Stomach (tissue), 9 donors: ENCODE data around the gene AFAP1L1. TPM values are rescaled to one million over a fixed set of nuclear protein-coding genes. Genes with fewer than 3 reads are reported as not detected.

ENCODE experiments used
- DNase-seq, 2 donors: peaks; one replicate each; pipeline versions ENCODE4 v3.0.0 to v3.0.0-alpha.2; 2013 to 2019
- H3K27ac ChIP-seq, 5 donors: fragments of 200-600 bp in 4 of 5; sonication (generic) in 4 of 5; one replicate each; pipeline ENCODE4 v1.5.1; 2013 to 2019; ENCODE audit warnings: mild to moderate bottlenecking in 1 of 5, moderate library complexity in 1 of 5
- H3K27me3 ChIP-seq, 3 donors: fragments of 200-600 bp; sonication (generic); one replicate each; pipeline ENCODE4 v1.5.1; 2017 to 2019; ENCODE audit warnings: mixed run types in 1 of 3
- H3K36me3 ChIP-seq, 4 donors: fragments of 200-600 bp; sonication (generic); 1 replicate in 3 of 4; 2 replicates in 1 of 4; pipeline ENCODE4 v1.5.1; 2016 to 2019
- H3K4me1 ChIP-seq, 4 donors: fragments of 200-600 bp; sonication (generic); one replicate each; pipeline ENCODE4 v1.5.1; 2016 to 2019
- H3K4me3 ChIP-seq, 4 donors: fragments of 200-600 bp; sonication (generic) in 3 of 4; one replicate each; pipeline ENCODE4 v1.5.1; 2016 to 2019; ENCODE audit warnings: mild to moderate bottlenecking in 1 of 4
- H3K9me3 ChIP-seq, 4 donors: fragments of 200-600 bp; sonication (generic); one replicate each; pipeline ENCODE4 v1.5.1; 2016 to 2019
- CTCF ChIP-seq, 7 experiments: fragments of 450-650 bp in 4 of 7; fragments of 200-600 bp in 3 of 7; sonication (generic) in 3 of 7; IDR thresholded peaks; one replicate each; pipeline ENCODE4 v1.5.1; 2016 to 2019; ENCODE audit warnings: antibody characterized with exemption in 7 of 7, control low read depth in 2 of 7, mild to moderate bottlenecking in 1 of 7
- EP300 ChIP-seq: sonication (generic); formaldehyde crosslinking; IDR thresholded peaks from one replicate; pipeline ENCODE4 v1.6.1; 2017; ENCODE audit warnings: antibody characterized with exemption
- POLR2A ChIP-seq, 4 donors: fragments of 450-650 bp; IDR thresholded peaks; one replicate each; pipeline ENCODE4 v1.6.1; 2016; ENCODE audit warnings: antibody characterized with exemption in 4 of 4, control low read depth in 2 of 4, mild to moderate bottlenecking in 1 of 4, moderate library complexity in 1 of 4
- POLR2AphosphoS5 ChIP-seq, 3 donors: sonication (generic); formaldehyde crosslinking; IDR thresholded peaks; one replicate each; pipeline ENCODE4 v1.6.1; 2016; ENCODE audit warnings: antibody characterized with exemption in 3 of 3
- WGBS, 5 donors: extraction: QIAGEN DNeasy Blood & Tissue Kit in 3 of 5; methylation state at CpG; one replicate each; pipeline versions ENCODE4 v1.1.5 to v1.1.7; 2013 to 2018; 5-methylcytosine and 5-hydroxymethylcytosine counted together
- intact Hi-C: fragments of 100-400 bp; cut with DNase I; formaldehyde crosslinking; loops from one replicate; pipeline ENCODE4 v1.15.1; 2023; ENCODE audit warnings: low total_unique reads
- polyA plus RNA-seq, 3 donors: library from polyadenylated mRNA; stranded (reverse); fragments of 200-250 nt; gene quantifications; one replicate each; pipeline ENCODE4 v1.2.3, GENCODE V29; 2013
- total RNA-seq, 5 donors: library from RNA; depleted of rRNA; stranded (reverse); fragments of >200 nt; gene quantifications; one replicate each; pipeline versions ENCODE4 v1.1.0 to v1.2.3, GENCODE V29; 2014 to 2016
- donor health status: healthy with polysubstance abuse.
- donor health status: Bipolar disorder and iron deficiency.
- donor health status: healthy.

AFAP1L1 gene
- total and polyA plus RNA-seq, 8 donors = 0.29 to 66.5 (median 3.3) TPM

GRCh38 chr5:149317281-149318048 lies 45.8 kb downstream of the AFAP1L1 start:
- no peak overlapping the region for H3K4me3 ChIP-seq
- intact Hi-C loops = no loop called here
- H3K27ac ChIP-seq = no peak overlapping the region

GRCh38 chr5:149319174-149319573 lies 47.5 kb downstream of the AFAP1L1 start:
- H3K36me3 ChIP-seq = peaks cover 0 to 3% (median 0%) of the 10 kb centered on the region in 4 donors
- intact Hi-C loops = no loop called here
- H3K27ac ChIP-seq = no peak overlapping the region
- DNase-seq = no peak
- no peaks in the 10 kb centered on the region for H3K27me3 ChIP-seq
- H3K4me3 ChIP-seq = no peak overlapping the region
- no peaks in the 10 kb centered on the region for H3K9me3 ChIP-seq
- H3K4me1 ChIP-seq = peaks cover 10 to 27% (median 13%) of the 10 kb centered on the region in 4 donors
- 94 to 100% (median 95%) methylated on average over 3 of the region's 3 CpGs for WGBS, 5 donors
- TF ChIP-seq EP300 (no peak), POLR2A (IDR thresholded peaks at IDR 0.05) (no peak), POLR2AphosphoS5 (IDR thresholded peaks at IDR 0.05) (no peak), CTCF (IDR thresholded peaks at IDR 0.05) (no peak)

More at GRCh38 chr5:149317281-149318048, 45.8 kb downstream of the AFAP1L1 start:
- TF ChIP-seq EP300 (no peak), CTCF (IDR thresholded peaks at IDR 0.05) (peak in 5 of 7 experiments; percentile 60 to 68 (median 67))
- peak; percentile 34 to 80 for DNase-seq
- peaks cover 0 to 3% (median 0%) of the 10 kb centered on the region in 4 donors for H3K36me3 ChIP-seq
- H3K9me3 ChIP-seq = no peaks in the 10 kb centered on the region
- H3K4me1 ChIP-seq = peaks cover 10 to 21% (median 13%) of the 10 kb centered on the region in 4 donors
- H3K27me3 ChIP-seq = no peaks in the 10 kb centered on the region
- 77 to 87% (median 81%) methylated on average over 14 of the region's 14 CpGs for WGBS, 5 donors

GRCh38 chr5:149320791-149321330 lies 49.2 kb downstream of the AFAP1L1 start:
- Histone ChIP-seq H3K9me3 (no peaks in the 10 kb centered on the region), H3K27ac (peak overlapping the region in 4 of 5 donors; percentile 20 to 65 (median 48)), H3K4me3 (no peak overlapping the region), H3K27me3 (no peaks in the 10 kb centered on the region), H3K4me1 (peaks cover 10 to 27% (median 13%) of the 10 kb centered on the region in 4 donors), H3K36me3 (peaks cover 0 to 3% (median 0%) of the 10 kb centered on the region in 4 donors)
- 23 to 28% (median 25%) methylated on average over 4 of the region's 4 CpGs for whole genome bisulfite sequencing, 5 donors
- intact Hi-C loops = no loop called here
- TF ChIP-seq POLR2A (IDR thresholded peaks at IDR 0.05) (no peak), POLR2AphosphoS5 (IDR thresholded peaks at IDR 0.05) (peak; percentile 23 to 59 (median 36))
- DNase-seq = peak; percentile 88 to 97

GRCh38 chr5:149322518-149322917 lies 50.9 kb downstream of the AFAP1L1 start:
- H3K9me3 ChIP-seq = no peaks in the 10 kb centered on the region
- TF ChIP-seq POLR2AphosphoS5 (IDR thresholded peaks at IDR 0.05) (no peak), POLR2A (IDR thresholded peaks at IDR 0.05) (no peak), CTCF (IDR thresholded peaks at IDR 0.05) (no peak)
- WGBS, 5 donors = 66 to 81% (median 70%) methylated on average over 12 of the region's 12 CpGs
- H3K27me3 ChIP-seq = no peaks in the 10 kb centered on the region
- H3K27ac ChIP-seq = peak overlapping the region in 1 of 5 donors; percentile 53
- peaks cover 0 to 3% (median 0%) of the 10 kb centered on the region in 4 donors for H3K36me3 ChIP-seq
- peak in 1 of 2 donors; percentile 75 for DNase-seq
- no peak overlapping the region for H3K4me3 ChIP-seq
- intact Hi-C loops = no loop called here
- peaks cover 10 to 22% (median 13%) of the 10 kb centered on the region in 4 donors for H3K4me1 ChIP-seq
